Smooth muscle cell of the umbilical artery (primary cell): Measurements from ENCODE around the gene SMYD5. TPM values are rescaled to one million over a fixed set of nuclear protein-coding genes. Genes with fewer than 3 reads are reported as not detected.

Experiments
- total RNA-seq: library from RNA; depleted of rRNA; stranded (reverse); fragments of >200 nt; gene quantifications from 2 replicates; pipeline ENCODE4 v1.2.3, GENCODE V29; 2014

The SMYD5 gene
- 14.0 and 26.5 TPM in 2 replicates for total RNA-seq

GRCh38 chr2:73214120-73215035 lies at the start of gene SMYD5:
TSS of gene SMYD5 (plus strand) at chr2:73214245. CDS start at chr2:73214267, 22 bp downstream.

GRCh38 chr2:73202156-73203054 lies 11.6 kb upstream of the SMYD5 start, which contains the start of gene NOTO:
TSS of gene NOTO (plus strand) at chr2:73202574. CDS start at chr2:73202667, 93 bp downstream.

GRCh38 chr2:73233154-73233931 lies 19.3 kb downstream of the SMYD5 start, which contains the start of gene PRADC1:
TSS of gene PRADC1 (minus strand) at chr2:73233239. CDS start at chr2:73233160, 79 bp downstream.

DNA sequence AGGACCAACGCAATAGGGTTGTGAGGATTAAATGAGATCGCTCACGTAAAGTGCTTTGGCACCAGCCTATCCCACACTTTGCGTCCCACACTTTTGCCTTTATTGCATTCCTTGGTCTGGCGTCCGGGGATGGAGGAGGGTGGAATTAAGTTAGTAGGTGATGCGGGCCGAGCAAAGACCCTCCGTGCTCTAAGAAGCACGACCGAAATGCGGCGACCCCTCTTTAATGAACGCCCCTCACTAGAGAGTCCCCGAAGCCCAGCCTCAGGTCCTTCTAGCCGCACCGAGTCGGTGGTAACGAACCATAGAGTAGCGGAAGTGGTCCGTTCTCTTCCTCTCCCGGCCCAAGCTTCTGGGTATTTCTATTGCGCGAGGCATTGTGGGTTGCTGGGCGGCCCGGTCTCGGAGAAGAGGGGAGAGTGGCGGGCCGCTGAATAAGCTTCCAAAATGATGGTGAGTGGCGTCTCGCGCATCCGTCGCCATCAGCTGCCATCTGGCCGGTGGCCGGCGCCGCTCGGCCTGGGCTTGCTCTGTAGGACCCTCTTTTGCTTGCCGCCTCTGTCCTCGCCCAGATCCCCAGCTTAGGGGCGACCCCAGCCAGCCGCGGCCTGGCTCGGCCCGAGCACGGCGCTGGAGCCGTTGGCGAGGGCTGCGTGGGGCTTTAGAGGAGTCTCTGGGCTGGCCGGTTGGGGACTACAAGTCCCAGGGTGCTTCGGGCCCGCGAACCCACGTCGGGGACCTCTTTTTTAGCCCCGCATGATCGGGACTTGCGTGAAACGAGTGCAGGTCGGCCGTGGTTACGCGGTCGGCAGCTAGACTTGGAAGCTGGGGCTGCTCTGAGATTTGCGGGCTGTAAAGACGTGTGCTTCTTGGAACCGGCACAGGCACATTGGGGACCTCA lies 20.1 kb downstream of the SMYD5 start, which contains the start of gene CCT7:
TSS of gene CCT7 (plus strand) at position 377 of the 901 bp plus-strand sequence. CDS start at position 448, 71 bp downstream.

Other genes with a start within 250 kb of the SMYD5 start
- 14.8 and 21.3 TPM in 2 replicates for gene SFXN5, start 142.5 kb upstream of the SMYD5 start, total RNA-seq
- 30.9 and 58.9 TPM in 2 replicates for gene RAB11FIP5, start 101.3 kb upstream of the SMYD5 start, total RNA-seq
- not detected in 2 replicates for gene NOTO, start 11.7 kb upstream of the SMYD5 start, total RNA-seq
- 9.1 and 13.7 TPM in 2 replicates for gene PRADC1, start 19.0 kb downstream of the SMYD5 start, total RNA-seq
- 280 and 380 TPM in 2 replicates for gene CCT7, start 20.1 kb downstream of the SMYD5 start, total RNA-seq
- gene FBXO41, start 70.2 kb downstream of the SMYD5 start, total RNA-seq = 1.8 and 2.4 TPM in 2 replicates
- gene EGR4, start 79.3 kb downstream of the SMYD5 start, total RNA-seq = not detected in 2 replicates
- gene ALMS1, start 171.6 kb downstream of the SMYD5 start, total RNA-seq = 14.6 and 23.9 TPM in 2 replicates